Tibial nerve (tissue), 4 donors: ENCODE results near the gene C16orf74.

ENCODE experiments used
- EP300 ChIP-seq, 2 donors: sonication (generic); formaldehyde crosslinking; IDR thresholded peaks; one replicate each; pipeline ENCODE4 v1.6.1; 2017; ENCODE audit warnings: antibody characterized with exemption in 2 of 2, mild to moderate bottlenecking in 1 of 2
- POLR2A ChIP-seq, 2 donors: fragments of 450-650 bp; IDR thresholded peaks; one replicate each; pipeline ENCODE4 v1.6.1; 2017; ENCODE audit warnings: antibody characterized with exemption in 2 of 2, mild to moderate bottlenecking in 2 of 2, moderate library complexity in 2 of 2
- TF ChIP-seq, protein P1 (sequence below), 5 experiments: fragments of 200-600 bp in 3 of 5; fragments of 450-650 bp in 2 of 5; sonication (generic) in 3 of 5; IDR thresholded peaks; one replicate each; pipeline ENCODE4 v1.5.1; 2016 to 2019; ENCODE audit warnings: antibody characterized with exemption in 5 of 5, mild to moderate bottlenecking in 3 of 5, moderate library complexity in 2 of 5

DNA sequence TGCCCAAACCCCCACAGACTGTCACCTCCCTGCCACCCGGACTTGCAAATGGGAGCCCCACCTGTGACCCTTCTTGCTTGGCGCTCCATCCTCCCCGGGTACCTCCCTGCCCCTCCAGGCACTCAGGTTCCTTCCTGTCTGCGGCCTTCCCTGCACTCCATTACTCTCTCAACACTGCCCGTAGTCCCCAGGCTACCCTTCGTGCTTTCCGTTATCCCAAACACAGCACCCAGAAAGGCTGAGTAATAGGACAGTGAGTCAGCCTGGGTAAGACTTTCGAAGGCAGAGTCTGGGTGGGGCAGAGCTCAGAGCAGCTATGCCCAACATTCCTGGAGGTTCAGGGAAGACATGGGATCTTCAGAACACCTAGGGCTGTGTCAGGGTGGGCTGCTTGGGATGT lies 16.6 kb upstream of the C16orf74 start:
- TF ChIP-seq, protein P1, sequence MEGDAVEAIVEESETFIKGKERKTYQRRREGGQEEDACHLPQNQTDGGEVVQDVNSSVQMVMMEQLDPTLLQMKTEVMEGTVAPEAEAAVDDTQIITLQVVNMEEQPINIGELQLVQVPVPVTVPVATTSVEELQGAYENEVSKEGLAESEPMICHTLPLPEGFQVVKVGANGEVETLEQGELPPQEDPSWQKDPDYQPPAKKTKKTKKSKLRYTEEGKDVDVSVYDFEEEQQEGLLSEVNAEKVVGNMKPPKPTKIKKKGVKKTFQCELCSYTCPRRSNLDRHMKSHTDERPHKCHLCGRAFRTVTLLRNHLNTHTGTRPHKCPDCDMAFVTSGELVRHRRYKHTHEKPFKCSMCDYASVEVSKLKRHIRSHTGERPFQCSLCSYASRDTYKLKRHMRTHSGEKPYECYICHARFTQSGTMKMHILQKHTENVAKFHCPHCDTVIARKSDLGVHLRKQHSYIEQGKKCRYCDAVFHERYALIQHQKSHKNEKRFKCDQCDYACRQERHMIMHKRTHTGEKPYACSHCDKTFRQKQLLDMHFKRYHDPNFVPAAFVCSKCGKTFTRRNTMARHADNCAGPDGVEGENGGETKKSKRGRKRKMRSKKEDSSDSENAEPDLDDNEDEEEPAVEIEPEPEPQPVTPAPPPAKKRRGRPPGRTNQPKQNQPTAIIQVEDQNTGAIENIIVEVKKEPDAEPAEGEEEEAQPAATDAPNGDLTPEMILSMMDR (IDR thresholded peaks at IDR 0.05) = no peak
- TF ChIP-seq EP300 (IDR thresholded peaks at IDR 0.05) (no peak), POLR2A (IDR thresholded peaks at IDR 0.05) (no peak)
